IMR-90 (cell line): ENCODE measurements around the gene RPS6KA2. TPM values are rescaled to one million over a fixed set of nuclear protein-coding genes. Genes with fewer than 3 reads are reported as not detected.

Experiments used
- ATAC-seq: fragments of 200-7000 bp; cut with Tn5 transposase; 2 replicates; pipeline ENCODE4 v1.9.1; 2020; ENCODE audit warnings: low read depth, mild to moderate bottlenecking, moderate library complexity
- BruUV-seq: library from RNA; stranded (reverse); fragments of 400-500 nt; replicated peaks from 2 replicates; lab custom pipeline; 2021; lab: Mats Ljungman, UMichigan
- CTCF ChIA-PET: fragments of 300-600 bp; formaldehyde crosslinking; extraction: SDS; loops from one replicate; lab custom pipeline; 2021; ENCODE audit warnings: antibody characterized with exemption; lab: Yijun Ruan, JAX
- POLR2A ChIA-PET: fragments of 300-600 bp; sonication (Branson Sonifier 250); formaldehyde crosslinking; loops from one replicate; lab custom pipeline; 2022; ENCODE audit warnings: antibody characterized with exemption; ENCODE audit not compliant: unreplicated experiment; lab: Charles Lee
- DNase-seq: peaks from one replicate; pipeline ENCODE4 v3.0.0; 2013
- H2AFZ ChIP-seq: replicated peaks from 2 replicates; pipeline ENCODE3; 2013; ENCODE audit warnings: low read length, mild to moderate bottlenecking; ENCODE audit not compliant: poor library complexity
- H2AK5ac ChIP-seq: 2 replicates; pipeline ENCODE4 v1.6.1; 2013; ENCODE audit warnings: low read depth, low read length, inconsistent platforms
- H2AK9ac ChIP-seq: replicated peaks from 2 replicates; pipeline ENCODE3; 2013; ENCODE audit warnings: mild to moderate bottlenecking, low read depth, low read length, moderate library complexity; ENCODE audit not compliant: poor library complexity
- H2BK120ac ChIP-seq: 2 replicates; pipeline ENCODE4 v1.6.1; 2013; ENCODE audit warnings: low read depth, low read length, inconsistent platforms
- H2BK15ac ChIP-seq: 3 replicates; pipeline ENCODE4 v1.6.1; 2013; ENCODE audit warnings: low read depth, low read length, inconsistent platforms
- H2BK20ac ChIP-seq: 2 replicates; pipeline ENCODE4 v1.6.1; 2013; ENCODE audit warnings: low read depth, mild to moderate bottlenecking, inconsistent platforms, low read length, moderate library complexity
- H2BK5ac ChIP-seq: 2 replicates; pipeline ENCODE4 v1.6.1; 2013; ENCODE audit warnings: mild to moderate bottlenecking, low read depth, low read length, inconsistent platforms; ENCODE audit not compliant: poor library complexity, severe bottlenecking
- H3K14ac ChIP-seq: replicated peaks from 2 replicates; pipeline ENCODE4 v1.6.1; 2013; ENCODE audit warnings: low read depth, low read length, inconsistent platforms
- H3K18ac ChIP-seq: 2 replicates; pipeline ENCODE4 v1.6.1; 2013; ENCODE audit warnings: low read depth, low read length, control low read depth
- H3K23ac ChIP-seq: 2 replicates; pipeline ENCODE4 v1.6.1; 2013; ENCODE audit warnings: low read depth, low read length, inconsistent platforms
- H3K27ac ChIP-seq: 2 replicates; pipeline ENCODE4 v1.5.1; 2013; ENCODE audit warnings: mild to moderate bottlenecking, control low read depth, low read length; ENCODE audit not compliant: insufficient read depth
- H3K27me3 ChIP-seq: 2 replicates; pipeline ENCODE4 v1.6.1; 2013; ENCODE audit warnings: low read length; ENCODE audit not compliant: control insufficient read depth, insufficient read depth
- H3K36me3 ChIP-seq: 2 replicates; pipeline ENCODE4 v1.6.1; 2013; ENCODE audit warnings: low read length, mixed read lengths; ENCODE audit not compliant: control insufficient read depth, insufficient read depth
- H3K4ac ChIP-seq: 2 replicates; pipeline ENCODE4 v1.6.1; 2013; ENCODE audit warnings: low read depth, low read length, inconsistent platforms
- H3K4me1 ChIP-seq: 2 replicates; pipeline ENCODE4 v1.6.1; 2013; ENCODE audit warnings: low read length, mixed read lengths; ENCODE audit not compliant: control insufficient read depth, insufficient read depth
- H3K4me2 ChIP-seq: 2 replicates; pipeline ENCODE4 v1.6.1; 2013; ENCODE audit warnings: low read depth, mild to moderate bottlenecking, control low read depth, low read length, moderate library complexity
- H3K4me3 ChIP-seq: 2 replicates; pipeline ENCODE4 v1.5.1; 2013; ENCODE audit warnings: low read depth, mild to moderate bottlenecking, control low read depth, low read length, moderate library complexity; ENCODE audit not compliant: insufficient read depth
- H3K56ac ChIP-seq: 2 replicates; pipeline ENCODE4 v1.6.1; 2013; ENCODE audit warnings: low read length, inconsistent platforms; ENCODE audit not compliant: insufficient read depth; ENCODE audit errors: extremely low read depth
- H3K79me1 ChIP-seq, 2 experiments: 2 replicates each; pipeline ENCODE4 v1.6.1; 2013; ENCODE audit warnings: low read length in 2 of 2, inconsistent platforms in 1 of 2, low read depth in 1 of 2
- H3K9ac ChIP-seq: 2 replicates; pipeline ENCODE4 v1.6.1; 2013; ENCODE audit warnings: low read depth, low read length, control low read depth
- H3K9me1 ChIP-seq: 2 replicates; pipeline ENCODE4 v1.6.1; 2013; ENCODE audit warnings: low read length, inconsistent platforms; ENCODE audit not compliant: insufficient read depth
- H3K9me3 ChIP-seq: 2 replicates; pipeline ENCODE4 v1.6.1; 2013; ENCODE audit warnings: low read length; ENCODE audit not compliant: control insufficient read depth, insufficient read depth
- H4K20me1 ChIP-seq: 2 replicates; pipeline ENCODE4 v1.6.1; 2013; ENCODE audit warnings: low read length, inconsistent platforms; ENCODE audit not compliant: insufficient read depth
- H4K5ac ChIP-seq: 2 replicates; pipeline ENCODE4 v1.6.1; 2013; ENCODE audit warnings: mild to moderate bottlenecking, low read depth, low read length, control low read depth
- H4K8ac ChIP-seq, 2 experiments: 2 replicates each; pipeline ENCODE4 v1.6.1; 2013; ENCODE audit warnings: low read depth in 2 of 2, low read length in 2 of 2, control low read depth in 1 of 2, inconsistent platforms in 1 of 2
- H4K91ac ChIP-seq: 2 replicates; pipeline ENCODE4 v1.6.1; 2013; ENCODE audit warnings: low read depth, low read length, inconsistent platforms; ENCODE audit not compliant: insufficient read depth
- BHLHE40 ChIP-seq: fragments of 150-350 bp; IDR thresholded peaks from 2 replicates; pipeline ENCODE4 v1.6.1; 2016; ENCODE audit warnings: mild to moderate bottlenecking, low read depth, low read length
- CEBPB ChIP-seq: IDR thresholded peaks from 2 replicates; pipeline ENCODE4 v1.6.1; 2012; ENCODE audit warnings: low read depth, low read length, improper control_type of control experiment
- CTCF ChIP-seq: conservative IDR thresholded peaks from 2 replicates; pipeline ENCODE4 v1.5.1; 2012; ENCODE audit warnings: mild to moderate bottlenecking, low read depth, low read length, improper control_type of control experiment
- ELK1 ChIP-seq: fragments of 150-350 bp; IDR thresholded peaks from 2 replicates; pipeline ENCODE4 v1.6.1; 2016; ENCODE audit warnings: low read depth, mild to moderate bottlenecking, low read length, moderate library complexity, borderline replicate concordance
- MAFK ChIP-seq: IDR thresholded peaks from 2 replicates; pipeline ENCODE4 v1.6.1; 2012; ENCODE audit warnings: low read depth, low read length, improper control_type of control experiment
- MAZ ChIP-seq: IDR thresholded peaks from 2 replicates; pipeline ENCODE4 v1.6.1; 2012; ENCODE audit warnings: low read depth, mild to moderate bottlenecking, low read length, improper control_type of control experiment, moderate library complexity, borderline replicate concordance
- MXI1 ChIP-seq: IDR thresholded peaks from 2 replicates; pipeline ENCODE4 v1.6.1; 2012; ENCODE audit warnings: low read depth, mild to moderate bottlenecking, low read length, moderate library complexity, borderline replicate concordance
- POLR2A ChIP-seq: IDR thresholded peaks from 2 replicates; pipeline ENCODE4 v1.6.1; 2012; ENCODE audit warnings: mild to moderate bottlenecking, low read depth, low read length
- RAD21 ChIP-seq: IDR thresholded peaks from 2 replicates; pipeline ENCODE4 v1.6.1; 2012; ENCODE audit warnings: low read length, improper control_type of control experiment
- RCOR1 ChIP-seq: IDR thresholded peaks from 2 replicates; pipeline ENCODE4 v1.6.1; 2012; ENCODE audit warnings: mild to moderate bottlenecking, low read length, improper control_type of control experiment; ENCODE audit not compliant: insufficient replicate concordance
- RFX5 ChIP-seq: IDR thresholded peaks from 2 replicates; pipeline ENCODE4 v1.8.0; 2012; ENCODE audit warnings: low read depth, mild to moderate bottlenecking, low read length, moderate library complexity
- SMC3 ChIP-seq: fragments of 150-350 bp; IDR thresholded peaks from 2 replicates; pipeline ENCODE4 v1.6.1; 2016; ENCODE audit warnings: low read depth, mild to moderate bottlenecking, antibody characterized with exemption, low read length, moderate library complexity
- USF2 ChIP-seq: fragments of 150-350 bp; IDR thresholded peaks from 2 replicates; pipeline ENCODE4 v1.6.1; 2017; ENCODE audit warnings: mild to moderate bottlenecking, antibody characterized with exemption, low read length, low read depth
- whole genome bisulfite sequencing, 2 experiments: methylation state at CpG; one replicate each; pipeline versions ENCODE4 v1.1.5 to v1.1.7; 2013; ENCODE audit warnings: missing lambda C conversion rate in 2 of 2; ENCODE audit not compliant: insufficient read length in 1 of 2; ENCODE audit errors: extremely low coverage in 2 of 2; 5-methylcytosine and 5-hydroxymethylcytosine counted together
- dilution Hi-C: fragments of 300-500 bp; cut with HindIII; formaldehyde crosslinking; loops from one replicate; pipeline ENCODE4 v1.14.3; 2018; ENCODE audit warnings: low sequenced_read_pairs; ENCODE audit not compliant: unreplicated experiment
- in situ Hi-C: fragments of 300-500 bp; cut with MboI; formaldehyde crosslinking; loops from 3 replicates; pipeline ENCODE4 v1.14.3; 2019; ENCODE audit warnings: low sequenced_read_pairs, inconsistent platforms, mixed read lengths
- intact Hi-C: fragments of 100-400 bp; cut with micrococcal nuclease; formaldehyde crosslinking; loops from 2 replicates; pipeline ENCODE4 v1.10.0; 2022
- polyA plus RNA-seq, 3 experiments: library from polyadenylated mRNA; depleted of rRNA; stranded (reverse); fragments of >200 nt; gene quantifications; 2 replicates each; pipeline ENCODE4 v1.2.3, GENCODE V29; 2012; ENCODE audit warnings: low replicate concordance in 1 of 3
- total RNA-seq: library from RNA; depleted of rRNA; stranded (reverse); fragments of >200 nt; gene quantifications from 2 replicates; pipeline ENCODE4 v1.2.3, GENCODE V29; 2012

Gene RPS6KA2
- total and polyA plus RNA-seq, 2 of the 4 experiments (the other 2 are of a cell fraction): 26.9 to 31.3 TPM

DNA sequence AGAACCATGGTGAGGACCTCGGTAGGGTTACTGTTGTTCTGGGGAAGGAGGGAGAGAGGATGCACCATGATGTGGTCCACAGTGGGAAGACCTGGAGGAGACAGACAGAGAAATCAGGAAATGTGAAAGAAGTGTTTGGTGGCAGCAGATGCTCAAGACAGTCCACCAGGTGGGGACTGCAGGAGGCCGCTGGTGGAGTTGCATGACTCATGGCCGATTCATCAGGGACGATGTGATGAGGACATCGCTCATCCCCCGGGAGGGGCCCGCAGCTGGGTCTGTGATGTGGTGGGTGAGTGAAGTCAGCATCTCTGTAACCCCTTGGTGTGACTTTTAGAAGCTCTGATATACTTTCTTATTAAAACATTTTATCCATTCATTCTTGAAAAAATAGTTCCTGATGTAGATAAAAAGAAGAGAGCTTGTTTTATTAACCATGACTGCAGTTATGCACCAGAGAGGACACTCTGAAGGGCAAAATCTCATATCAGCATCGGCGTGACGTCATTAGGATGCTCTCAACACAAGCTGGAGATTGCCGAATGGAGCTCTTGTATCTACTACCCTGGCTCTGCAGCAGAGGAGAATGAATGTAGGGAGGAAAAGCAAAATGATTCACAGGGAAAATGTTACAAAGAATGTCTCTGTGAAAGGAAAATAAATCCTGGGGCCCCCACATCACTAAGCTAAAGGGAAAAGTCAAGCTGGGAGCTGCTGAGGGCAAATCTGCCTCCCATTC is 111.8 kb downstream of the RPS6KA2 start:
- peaks cover 24% of the 10 kb centered on the region for H3K36me3 ChIP-seq
- peaks cover 4% of the 10 kb centered on the region for H4K20me1 ChIP-seq
- peak overlapping the region; percentile 30 for H3K14ac ChIP-seq
- no peak overlapping the region for H3K27ac ChIP-seq
- no peak overlapping the region for H2AFZ ChIP-seq
- DNase-seq: peak; percentile 93
- H4K91ac ChIP-seq: 0 out of 2 replicates have a peak overlapping the region, but pooled peaks have one; percentile 6
- no peak overlapping the region for H4K5ac ChIP-seq
- intact Hi-C loops: loop anchor here (1.0 to 5.0 kb wide), 2 partner anchors 112 to 242 kb away; partner anchors contain the start of gene RPS6KA2
- in situ Hi-C loops: no loop called here
- no peak overlapping the region for H3K56ac ChIP-seq
- peak overlapping the region; percentile 88 for H2BK20ac ChIP-seq
- H3K23ac ChIP-seq: no peak overlapping the region
- peaks cover 0 to 10% of the 10 kb centered on the region in 2 experiments; a peak in 1 of 4 replicates for H3K79me1 ChIP-seq
- no peak overlapping the region for H2BK15ac ChIP-seq
- no peak overlapping the region for H3K9ac ChIP-seq
- peak overlapping the region; percentile 67 for H2AK9ac ChIP-seq
- H2BK120ac ChIP-seq: peak overlapping the region; percentile 74
- no peaks in the 10 kb centered on the region for H3K27me3 ChIP-seq
- H3K9me3 ChIP-seq: no peaks in the 10 kb centered on the region
- H4K8ac ChIP-seq: peak overlapping the region in 1 of 2 experiments; percentile 22; a peak in 1 of 4 replicates
- peaks cover 10% of the 10 kb centered on the region for H3K4me1 ChIP-seq
- no peak overlapping the region for H3K4me2 ChIP-seq
- ChIA-PET POLR2A (interaction anchor here (0.6 kb wide), 1 partner anchor 94 kb away, joined by 4 read pairs; no protein-coding TSS in a partner anchor), CTCF (interaction anchor here (0.6 to 1.2 kb wide), 3 partner anchors 101 to 1506 kb away, joined by 3 to 4 read pairs (median 3); partner anchors contain the start of gene RPS6KA2)
- peak overlapping the region; percentile 58 for H3K4ac ChIP-seq
- WGBS, 2 experiments: 83% methylated on average over 3 of the region's 11 CpGs; no CpG with 5 or more reads in 1 of the 2 experiments
- H2BK5ac ChIP-seq: no peak overlapping the region
- H3K18ac ChIP-seq: no peak overlapping the region
- peak; percentile 92 for ATAC-seq
- BruUV-seq: no TSS peak
- peak overlapping the region; percentile 85; the same call in 1 of the 2 replicates for H2AK5ac ChIP-seq
- dilution Hi-C loops: no loop called here
- peaks cover 20% of the 10 kb centered on the region for H3K9me1 ChIP-seq
- H3K4me3 ChIP-seq: no peak overlapping the region
- TF ChIP-seq RCOR1 (peak; percentile 74), MAFK (no peak), CTCF (peak; percentile 67), MAZ (peak; percentile 84), RFX5 (no peak), BHLHE40 (peak; percentile 72; the same call in 1 of the 2 replicates), MXI1 (no peak), CEBPB (peak; percentile 81), SMC3 (peak; percentile 84), ELK1 (no peak), RAD21 (peak; percentile 80), POLR2A (no peak), USF2 (no peak)
